HFFc6 (cell line): ENCODE results near the gene CDC42EP2. TPM values are rescaled to one million over a fixed set of nuclear protein-coding genes. Genes with fewer than 3 reads are reported as not detected.
A peak's percentile ranks its signal among the peaks of the same experiment; 100 is the strongest.

Source experiments
- DNase-seq: peaks from one replicate; pipeline ENCODE4 v3.0.0-alpha.2; 2018
- H3K27ac Mint-ChIP-seq: 2 replicates; pipeline ENCODE4 v1.8.0; 2020; ENCODE audit warnings: mild to moderate bottlenecking, mixed read lengths
- H3K27me3 Mint-ChIP-seq: 2 replicates; pipeline ENCODE4 v1.8.0; 2021; ENCODE audit warnings: mild to moderate bottlenecking, moderate library complexity, mixed read lengths; ENCODE audit not compliant: insufficient read depth
- H3K36me3 Mint-ChIP-seq: 2 replicates; pipeline ENCODE4 v1.8.0; 2021; ENCODE audit warnings: low read depth, mixed read lengths
- H3K4me1 Mint-ChIP-seq: 2 replicates; pipeline ENCODE4 v1.8.0; 2020; ENCODE audit warnings: low read depth, mixed read lengths
- H3K4me3 Mint-ChIP-seq: 2 replicates; pipeline ENCODE4 v1.8.0; 2020; ENCODE audit warnings: mild to moderate bottlenecking, moderate library complexity, mixed read lengths
- H3K9me3 Mint-ChIP-seq: 2 replicates; pipeline ENCODE4 v1.8.0; 2020; ENCODE audit warnings: mild to moderate bottlenecking, mixed read lengths
- CTCF ChIP-seq: fragments of 200-600 bp; sonication (generic); IDR thresholded peaks from 2 replicates; pipeline ENCODE4 v1.5.0; 2021; ENCODE audit warnings: antibody characterized with exemption, mild to moderate bottlenecking
- long read RNA-seq: library from polyadenylated mRNA; unstranded; transcript quantifications from one replicate; pipeline ENCODE4 v2.0.0, GENCODE V29; 2019
- total RNA-seq, 6 experiments: library from RNA; stranded (reverse); fragmentation: NEBNext Ultra II Directional; extraction: Animal tissue kit (Norgen Biotek cat#: 25700); gene quantifications; 2 replicates in 1 of 6; 3 replicates in 5 of 6; pipeline ENCODE4 v1.2.3, GENCODE V29; 2021

Gene CDC42EP2
- total RNA-seq, result 10 to 100 TPM; 19.0 to 35.3 (median 22.6) TPM
- long read RNA-seq, transcript CDC42EP2-201 (2 exons, 2,023 nt), result major isoform, 62 of 73 reads
- long read RNA-seq, partial matches to known transcripts, result 7 of 73 reads
- long read RNA-seq, other reads (novel, unspliced or antisense), result 4 of 73 reads

GRCh38 chr11:65314501-65315203, at the start of gene CDC42EP2:
Gene CDC42EP2 (plus strand): TSS chr11:65314866. CDS start chr11:65320899, 6,033 bp downstream.
- Mint-ChIP-seq H3K9me3 (no peaks in the 10 kb centered on the region), H3K27me3 (no peaks in the 10 kb centered on the region; the same call in none of the 2 replicates), H3K27ac (peak within 1 kb of the TSS; percentile 95), H3K4me1 (peaks cover 50% of the 10 kb centered on the region), H3K36me3 (no peaks in the 10 kb centered on the region), H3K4me3 (peak within 1 kb of the TSS; percentile 97)
- DNase-seq, result peak; percentile 75
- no peak for TF ChIP-seq CTCF

GRCh38 chr11:65266210-65266609, 48.5 kb upstream of the CDC42EP2 start:
- peak; percentile 76 for TF ChIP-seq CTCF
- DNase-seq, result no peak
- no peaks in the 10 kb centered on the region for H3K27me3 Mint-ChIP-seq
- H3K36me3 Mint-ChIP-seq, result peaks cover 18% of the 10 kb centered on the region; the same call in 1 of the 2 replicates
- H3K4me1 Mint-ChIP-seq, result peaks cover 26% of the 10 kb centered on the region
- no peaks in the 10 kb centered on the region for H3K9me3 Mint-ChIP-seq
- no peak overlapping the region for H3K27ac Mint-ChIP-seq
- H3K4me3 Mint-ChIP-seq, result no peak overlapping the region

- TF ChIP-seq CTCF, result peak; percentile 88
- DNase-seq, result peak; percentile 99
- H3K9me3 Mint-ChIP-seq, result no peaks in the 10 kb centered on the region
- H3K36me3 Mint-ChIP-seq, result peaks cover 9% of the 10 kb centered on the region; the same call in 1 of the 2 replicates
- H3K4me1 Mint-ChIP-seq, result peaks cover 50% of the 10 kb centered on the region
- peak overlapping the region; percentile 45; the same call in 1 of the 2 replicates for H3K4me3 Mint-ChIP-seq
- peaks cover 3% of the 10 kb centered on the region; the same call in 1 of the 2 replicates for H3K27me3 Mint-ChIP-seq
- H3K27ac Mint-ChIP-seq, result peak overlapping the region; percentile 86
Observed at GRCh38 chr11:65274735-65275682, 39.7 kb upstream of the CDC42EP2 start.

GRCh38 chr11:65275906-65276305, 38.8 kb upstream of the CDC42EP2 start:
- peaks cover 59% of the 10 kb centered on the region for H3K4me1 Mint-ChIP-seq
- TF ChIP-seq CTCF, result no peak
- H3K9me3 Mint-ChIP-seq, result no peaks in the 10 kb centered on the region
- peak overlapping the region; percentile 45; the same call in 1 of the 2 replicates for H3K4me3 Mint-ChIP-seq
- H3K36me3 Mint-ChIP-seq, result peaks cover 9% of the 10 kb centered on the region; the same call in 1 of the 2 replicates
- H3K27ac Mint-ChIP-seq, result peak overlapping the region; percentile 86
- peaks cover 3% of the 10 kb centered on the region; the same call in 1 of the 2 replicates for H3K27me3 Mint-ChIP-seq
- DNase-seq, result no peak

- H3K36me3 Mint-ChIP-seq, result peaks cover 15% of the 10 kb centered on the region
- peak overlapping the region; percentile 65 for H3K4me3 Mint-ChIP-seq
- TF ChIP-seq CTCF, result no peak
- DNase-seq, result no peak
- peaks cover 68% of the 10 kb centered on the region for H3K4me1 Mint-ChIP-seq
- H3K27ac Mint-ChIP-seq, result peak overlapping the region; percentile 92
- H3K9me3 Mint-ChIP-seq, result no peaks in the 10 kb centered on the region
- peaks cover 3% of the 10 kb centered on the region; the same call in 1 of the 2 replicates for H3K27me3 Mint-ChIP-seq
Observed at GRCh38 chr11:65277631-65278277, 36.9 kb upstream of the CDC42EP2 start.
